COLO668 (cell line): ENCODE measurements around the gene FHIT.
"Not testable (repeated sequence)": the region's sequence is repeated elsewhere in the genome, so short reads cannot be mapped to it uniquely, and the experiment has no call there.

Experiments
- DNase-seq: peaks from one replicate; lab custom pipeline; 2025; ENCODE audit not compliant: unreplicated experiment; lab: John Stamatoyannopoulos, UW

The FHIT gene

GRCh38 chr3:61008153-61008997, 242.9 kb downstream of the FHIT start:
- DNase-seq: no peak

- DNase-seq: no peak
Observed at GRCh38 chr3:61005591-61005990, 245.7 kb downstream of the FHIT start.

- DNase-seq: peak; percentile 41
Observed at GRCh38 chr3:60998858-60999257, 252.4 kb downstream of the FHIT start.

- DNase-seq: peak; percentile 50
Observed at GRCh38 chr3:60992395-60992794, 258.9 kb downstream of the FHIT start.

- no peak for DNase-seq
Observed at GRCh38 chr3:60990442-60990730, 260.9 kb downstream of the FHIT start.

GRCh38 chr3:60989626-60990441, 261.4 kb downstream of the FHIT start:
- DNase-seq: no peak

- DNase-seq: not testable (repeated sequence)
Observed at GRCh38 chr3:60987191-60987590, 264.1 kb downstream of the FHIT start.

- no peak for DNase-seq
Observed at GRCh38 chr3:60986552-60986951, 264.7 kb downstream of the FHIT start.

- DNase-seq: no peak
Observed at GRCh38 chr3:60983906-60984305, 267.3 kb downstream of the FHIT start.

- no peak for DNase-seq
Observed at GRCh38 chr3:60980342-60980692, 270.9 kb downstream of the FHIT start.

- no peak for DNase-seq
Observed at GRCh38 chr3:60979461-60980341, 271.6 kb downstream of the FHIT start.

GRCh38 chr3:60973321-60973720, 277.9 kb downstream of the FHIT start:
- DNase-seq: no peak

- no peak for DNase-seq
Observed at GRCh38 chr3:60972599-60972998, 278.7 kb downstream of the FHIT start.

- no peak for DNase-seq
Observed at GRCh38 chr3:60970850-60971249, 280.4 kb downstream of the FHIT start.

GRCh38 chr3:60967141-60967540, 284.1 kb downstream of the FHIT start:
- DNase-seq: no peak

- no peak for DNase-seq
Observed at GRCh38 chr3:60957541-60957940, 293.7 kb downstream of the FHIT start.

- no peak for DNase-seq
Observed at GRCh38 chr3:60956729-60957128, 294.5 kb downstream of the FHIT start.

- no peak for DNase-seq
Observed at GRCh38 chr3:60955034-60955433, 296.2 kb downstream of the FHIT start.

GRCh38 chr3:60954048-60954447, 297.2 kb downstream of the FHIT start:
- DNase-seq: no peak

- no peak for DNase-seq
Observed at GRCh38 chr3:60953351-60953750, 297.9 kb downstream of the FHIT start.

GRCh38 chr3:60952055-60952454, 299.2 kb downstream of the FHIT start:
- DNase-seq: no peak
